Inferior parietal cortex (tissue), 1 donor: ENCODE data around the gene UBASH3B.
A peak's percentile ranks its signal among the peaks of the same experiment; 100 is the strongest.
"Not testable (repeated sequence)": the region's sequence is repeated elsewhere in the genome, so short reads cannot be mapped to it uniquely, and the experiment has no call there.

ENCODE experiments used
- DNase-seq: peaks from one replicate; pipeline ENCODE4 v3.0.0-alpha.2; 2016; ENCODE audit errors: extremely low spot score

The UBASH3B gene

DNA sequence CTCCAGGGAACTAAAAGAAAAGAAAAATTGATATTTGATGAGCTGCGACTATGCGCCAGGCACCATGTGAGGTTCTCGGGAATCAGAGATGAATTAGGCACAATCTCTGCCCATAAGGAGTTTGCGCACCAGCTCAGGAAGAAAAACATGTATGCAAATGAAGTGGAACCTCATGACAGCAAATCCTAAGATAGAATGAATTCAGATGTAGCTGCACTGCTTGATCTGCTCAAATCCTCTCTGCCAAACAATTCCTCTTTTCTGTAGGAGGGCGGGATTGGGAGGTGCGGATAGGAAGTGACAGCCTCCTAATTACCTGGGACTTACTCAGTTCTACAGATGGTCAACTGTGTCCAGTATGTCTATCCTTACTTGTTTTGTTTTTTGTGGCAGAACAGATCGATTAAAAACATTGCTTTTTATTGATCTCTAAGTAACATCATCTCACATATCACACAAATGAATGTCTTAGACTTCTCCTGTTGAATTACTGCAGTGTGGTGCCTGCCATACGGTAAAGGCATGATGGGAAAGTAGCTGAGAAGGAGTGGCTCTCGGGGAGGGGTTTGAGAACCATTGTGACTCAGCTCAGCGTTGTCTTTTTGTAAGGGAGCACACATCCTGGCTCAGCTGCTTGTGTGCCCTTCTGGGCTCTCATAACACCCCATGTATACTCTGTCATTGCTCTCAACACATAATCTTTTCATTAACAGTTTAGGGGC lies 196.7 kb downstream of the UBASH3B start:
- DNase-seq = peak; percentile 38

DNA sequence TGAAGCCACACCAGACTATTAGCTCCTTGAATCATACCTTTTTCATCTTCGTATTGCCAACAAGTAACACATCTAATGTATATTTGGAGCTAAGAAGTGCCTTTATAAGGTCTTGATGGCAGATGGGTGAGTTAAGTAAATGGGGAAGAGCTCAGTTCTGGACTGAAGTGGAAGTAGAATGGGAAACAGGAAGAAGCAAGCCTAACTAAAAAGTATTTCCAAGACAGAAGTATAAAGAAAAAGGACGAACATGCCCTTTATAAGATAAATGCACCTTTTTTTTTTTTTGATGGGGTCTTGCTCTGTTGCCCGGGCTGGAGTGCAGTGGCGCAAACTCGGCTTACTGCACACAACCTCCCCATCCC lies 197.3 kb downstream of the UBASH3B start:
- DNase-seq = no peak

DNA sequence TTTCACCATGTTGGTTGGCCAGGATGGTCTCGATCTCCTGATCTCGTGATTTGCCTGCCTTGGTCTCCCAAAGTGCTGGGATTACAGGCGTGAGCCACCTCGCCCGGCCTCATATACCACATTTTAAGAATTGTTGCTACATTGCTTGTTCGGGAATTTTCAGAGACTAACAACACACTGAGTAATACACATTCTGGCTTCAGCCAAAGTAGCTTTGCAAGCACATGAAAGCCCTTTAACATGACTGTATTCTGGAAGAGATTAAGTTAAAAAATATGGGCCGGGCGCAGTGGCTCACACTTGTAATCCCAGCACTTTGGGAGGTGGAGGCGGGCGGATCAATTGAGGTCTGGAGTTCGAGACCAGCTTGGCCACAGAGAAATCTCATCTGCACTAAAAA lies 197.7 kb downstream of the UBASH3B start:
- no peak for DNase-seq

- DNase-seq = peak; percentile 92
These were observed 198.5 kb downstream of the UBASH3B start for GRCh38 chr11:122853971-122854446.

DNA sequence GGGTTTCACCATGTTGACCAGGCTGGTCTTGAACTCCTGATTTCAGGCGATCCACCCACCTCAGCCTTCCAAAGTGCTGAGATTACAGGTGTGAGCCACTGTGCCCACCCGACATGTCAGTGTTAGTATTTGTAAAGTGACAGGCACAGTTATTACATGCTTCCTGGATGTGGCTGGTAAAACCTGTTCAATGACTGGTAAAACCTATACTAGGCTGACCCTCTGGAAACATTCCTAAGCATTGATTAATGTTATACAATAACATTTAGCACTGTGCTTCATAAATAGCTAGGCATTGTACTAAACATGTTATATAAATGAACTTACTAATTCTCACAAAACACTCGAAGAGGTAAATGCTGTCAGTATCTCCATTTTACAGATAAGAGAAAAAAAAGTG lies 206.1 kb downstream of the UBASH3B start:
- no peak for DNase-seq

GRCh38 chr11:122862091-122862490 lies 206.6 kb downstream of the UBASH3B start:
- DNase-seq = no peak

DNA sequence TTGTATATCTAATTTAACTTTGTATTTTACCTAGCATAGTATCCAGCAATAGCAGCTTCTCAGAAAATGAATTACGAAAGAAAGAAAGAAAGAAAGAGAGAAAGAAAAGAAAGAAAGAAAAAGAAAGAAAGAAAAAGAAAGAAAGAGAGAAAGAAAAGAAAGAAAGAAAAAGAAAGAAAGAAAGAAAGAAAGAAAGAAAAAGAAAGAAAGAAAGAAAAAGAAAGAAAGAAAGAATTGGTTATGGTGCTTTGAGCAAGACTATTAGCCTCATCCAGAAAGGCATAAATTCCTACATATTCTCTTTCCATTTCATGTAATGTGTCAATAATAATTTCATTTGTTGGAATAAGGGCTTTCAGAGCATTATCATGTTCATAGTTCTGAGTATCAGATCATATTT lies 207.6 kb downstream of the UBASH3B start:
- not testable (repeated sequence) for DNase-seq

GRCh38 chr11:122863704-122864326 lies 208.3 kb downstream of the UBASH3B start:
- peak; percentile 73 for DNase-seq
